DOHH2 (cell line): ENCODE measurements around the gene SMC1B.

Source experiments
- CTCF ChIP-seq: fragments of 200-600 bp; sonication (generic); IDR thresholded peaks from one replicate; pipeline ENCODE4 v1.5.1; 2014; ENCODE audit warnings: antibody characterized with exemption, mild to moderate bottlenecking, low read depth, low read length; ENCODE audit not compliant: poor library complexity, severe bottlenecking
- EZH2phosphoT487 ChIP-seq: fragments of 200-600 bp; sonication (generic); IDR thresholded peaks from 2 replicates; pipeline ENCODE4 v1.6.1; 2017; ENCODE audit warnings: borderline replicate concordance, mild to moderate bottlenecking, antibody characterized with exemption, low read length, moderate library complexity, mixed read lengths

GRCh38 chr22:45357490-45357889 is 55.9 kb downstream of the SMC1B start:
- no peak for TF ChIP-seq CTCF
- TF ChIP-seq EZH2phosphoT487: no peak
